Glutamatergic neuron (in vitro differentiated cells): ENCODE measurements around the gene FANCL. TPM values are rescaled to one million over a fixed set of nuclear protein-coding genes. Genes with fewer than 3 reads are reported as not detected.

ENCODE experiments used
- DNase-seq: peaks from one replicate; pipeline ENCODE4 v3.0.0; 2022
- H3K27ac Mint-ChIP-seq: one replicate; pipeline ENCODE4 v1.8.0; 2020; ENCODE audit warnings: mild to moderate bottlenecking, mixed read lengths, inconsistent platforms; ENCODE audit not compliant: unreplicated experiment
- H3K27me3 Mint-ChIP-seq: one replicate; pipeline ENCODE4 v1.8.0; 2020; ENCODE audit warnings: mild to moderate bottlenecking, moderate library complexity, mixed read lengths, inconsistent platforms; ENCODE audit not compliant: unreplicated experiment
- H3K36me3 Mint-ChIP-seq: one replicate; pipeline ENCODE4 v1.8.0; 2020; ENCODE audit warnings: mild to moderate bottlenecking, mixed read lengths, inconsistent platforms; ENCODE audit not compliant: unreplicated experiment
- H3K4me1 Mint-ChIP-seq: one replicate; pipeline ENCODE4 v1.8.0; 2020; ENCODE audit warnings: mild to moderate bottlenecking, low read depth, mixed read lengths, inconsistent platforms; ENCODE audit not compliant: unreplicated experiment
- H3K4me3 Mint-ChIP-seq: one replicate; pipeline ENCODE4 v1.8.0; 2020; ENCODE audit warnings: mild to moderate bottlenecking, mixed read lengths, inconsistent platforms; ENCODE audit not compliant: unreplicated experiment
- H3K9me3 Mint-ChIP-seq: one replicate; pipeline ENCODE4 v1.8.0; 2020; ENCODE audit warnings: mild to moderate bottlenecking, moderate library complexity, mixed read lengths, inconsistent platforms; ENCODE audit not compliant: unreplicated experiment
- CTCF ChIP-seq: fragments of 200-600 bp; sonication (generic); IDR thresholded peaks from one replicate; pipeline ENCODE4 v1.5.0; 2021; ENCODE audit not compliant: partially characterized antibody, unreplicated experiment
- total RNA-seq: library from RNA; stranded (reverse); fragmentation: NEBNext Ultra II Directional; extraction: Animal tissue kit (Norgen Biotek cat#: 25700); gene quantifications from one replicate; pipeline ENCODE4 v1.2.1, GENCODE V29; 2021; ENCODE audit not compliant: unreplicated experiment

FANCL gene
- total RNA-seq, 1 donor from 2014 or later, result 16.5 TPM

- H3K4me1 Mint-ChIP-seq, result peaks cover 4% of the 10 kb centered on the region
- H3K36me3 Mint-ChIP-seq, result no peaks in the 10 kb centered on the region
- TF ChIP-seq CTCF, result no peak
- no peak overlapping the region for H3K4me3 Mint-ChIP-seq
- no peaks in the 10 kb centered on the region for H3K9me3 Mint-ChIP-seq
- H3K27ac Mint-ChIP-seq, result no peak overlapping the region
- no peak for DNase-seq
- no peaks in the 10 kb centered on the region for H3K27me3 Mint-ChIP-seq
Observed at GRCh38 chr2:58133395-58133794, 107.7 kb downstream of the FANCL start.

GRCh38 chr2:58131191-58132011 lies 109.7 kb downstream of the FANCL start:
- no peak for DNase-seq
- H3K27ac Mint-ChIP-seq, result no peak overlapping the region
- no peak for TF ChIP-seq CTCF

GRCh38 chr2:58130238-58130637 lies 110.9 kb downstream of the FANCL start:
- no peaks in the 10 kb centered on the region for H3K36me3 Mint-ChIP-seq
- no peak overlapping the region for H3K27ac Mint-ChIP-seq
- no peak overlapping the region for H3K4me3 Mint-ChIP-seq
- DNase-seq, result no peak
- no peak for TF ChIP-seq CTCF
- no peaks in the 10 kb centered on the region for H3K9me3 Mint-ChIP-seq
- H3K27me3 Mint-ChIP-seq, result no peaks in the 10 kb centered on the region
- peaks cover 4% of the 10 kb centered on the region for H3K4me1 Mint-ChIP-seq

More at GRCh38 chr2:58131191-58132011, 109.7 kb downstream of the FANCL start:
- Mint-ChIP-seq H3K27me3 (no peaks in the 10 kb centered on the region), H3K9me3 (no peaks in the 10 kb centered on the region), H3K36me3 (no peaks in the 10 kb centered on the region), H3K4me1 (peaks cover 4% of the 10 kb centered on the region), H3K4me3 (no peak overlapping the region)

- H3K4me3 Mint-ChIP-seq, result no peak overlapping the region
- H3K9me3 Mint-ChIP-seq, result no peaks in the 10 kb centered on the region
- no peak for TF ChIP-seq CTCF
- no peaks in the 10 kb centered on the region for H3K36me3 Mint-ChIP-seq
- peaks cover 4% of the 10 kb centered on the region for H3K4me1 Mint-ChIP-seq
- H3K27ac Mint-ChIP-seq, result no peak overlapping the region
- DNase-seq, result no peak
- no peaks in the 10 kb centered on the region for H3K27me3 Mint-ChIP-seq
Observed at GRCh38 chr2:58127111-58127510, 114.0 kb downstream of the FANCL start.

- H3K4me1 Mint-ChIP-seq, result no peaks in the 10 kb centered on the region
- no peaks in the 10 kb centered on the region for H3K36me3 Mint-ChIP-seq
- DNase-seq, result no peak
- H3K9me3 Mint-ChIP-seq, result no peaks in the 10 kb centered on the region
- peaks cover 4% of the 10 kb centered on the region for H3K27me3 Mint-ChIP-seq
- no peak for TF ChIP-seq CTCF
- no peak overlapping the region for H3K4me3 Mint-ChIP-seq
- no peak overlapping the region for H3K27ac Mint-ChIP-seq
Observed at GRCh38 chr2:58122540-58122939, 118.6 kb downstream of the FANCL start.
